GM12892 (cell line): ENCODE measurements around the gene SDK2.

ENCODE experiments used
- POLR2A ChIP-seq: IDR thresholded peaks from 2 replicates; pipeline ENCODE4 v1.6.1; 2011; ENCODE audit warnings: low read depth, low read length, control low read depth
- POLR2AphosphoS5 ChIP-seq: IDR thresholded peaks from 2 replicates; pipeline ENCODE4 v1.6.1; 2011; ENCODE audit warnings: low read depth, low read length, control low read depth
- TAF1 ChIP-seq: IDR thresholded peaks from 2 replicates; pipeline ENCODE4 v1.6.1; 2011; ENCODE audit warnings: low read depth, mild to moderate bottlenecking, control low read depth, low read length, borderline replicate concordance

DNA sequence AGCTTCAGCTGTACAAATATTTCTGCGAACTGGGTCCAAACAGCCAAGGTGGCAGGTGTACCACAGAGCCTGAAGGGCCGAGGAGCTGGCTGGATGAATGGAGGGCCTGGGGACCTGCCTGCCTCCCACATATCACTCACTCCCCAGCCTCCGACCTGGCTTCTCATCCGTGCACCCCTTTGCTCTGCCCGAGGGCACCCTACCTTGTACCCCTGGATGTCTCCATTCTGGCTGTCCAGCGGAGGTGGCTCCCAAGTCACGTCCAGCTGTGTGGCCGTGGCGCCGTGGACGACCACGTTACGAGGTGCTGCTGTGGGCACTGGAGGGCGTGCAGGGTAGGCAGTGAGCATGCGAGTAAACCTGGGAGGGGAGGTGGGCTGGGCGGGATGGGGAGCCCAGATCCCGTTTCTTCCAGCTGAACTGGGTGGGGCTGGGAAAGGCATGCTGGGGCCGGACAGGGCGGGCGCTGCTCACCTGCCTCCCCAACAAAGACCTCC, 265.2 kb downstream of the SDK2 start:
- TF ChIP-seq POLR2A (no peak), POLR2AphosphoS5 (no peak), TAF1 (no peak)
